CD8-positive, alpha-beta memory T cell (primary cell): Measurements from ENCODE around the gene CHFR. TPM values are rescaled to one million over a fixed set of nuclear protein-coding genes. Genes with fewer than 3 reads are reported as not detected.
A peak's percentile ranks its signal among the peaks of the same experiment; 100 is the strongest.
"Not testable (repeated sequence)": the region's sequence is repeated elsewhere in the genome, so short reads cannot be mapped to it uniquely, and the experiment has no call there.

Experiments
- CTCF ChIA-PET: fragments of 350-600 bp; sonication (Branson Sonifier 250); formaldehyde crosslinking; loops from one replicate; lab custom pipeline; 2021; ENCODE audit warnings: antibody characterized with exemption; lab: Charles Lee
- POLR2A ChIA-PET: fragments of 350-600 bp; sonication (Branson Sonifier 250); formaldehyde crosslinking; loops from one replicate; lab custom pipeline; 2021; ENCODE audit warnings: antibody characterized with exemption; lab: Charles Lee
- DNase-seq, 5 donors: peaks; one replicate each; pipeline versions ENCODE4 v3.0.0 to v3.0.0-alpha.2; 2020 to 2022; ENCODE audit warnings: mixed read lengths in 1 of 5
- H3K27ac ChIP-seq: one replicate; pipeline ENCODE4 v1.7.0; 2013; ENCODE audit warnings: low read depth, mild to moderate bottlenecking, low read length, moderate library complexity
- H3K27me3 ChIP-seq: 2 replicates; pipeline ENCODE4 v1.7.0; 2013; ENCODE audit warnings: low read length, mild to moderate bottlenecking; ENCODE audit not compliant: insufficient read depth, poor library complexity, severe bottlenecking
- H3K36me3 ChIP-seq: 2 replicates; pipeline ENCODE4 v1.7.0; 2013; ENCODE audit warnings: mild to moderate bottlenecking, low read length, moderate library complexity; ENCODE audit not compliant: insufficient read depth
- H3K4me1 ChIP-seq: 2 replicates; pipeline ENCODE4 v1.7.0; 2013; ENCODE audit warnings: mild to moderate bottlenecking, low read length, moderate library complexity; ENCODE audit not compliant: insufficient read depth
- H3K4me3 ChIP-seq: 2 replicates; pipeline ENCODE4 v1.7.0; 2013; ENCODE audit warnings: mild to moderate bottlenecking, low read length
- H3K9me3 ChIP-seq: 2 replicates; pipeline ENCODE4 v1.7.0; 2013; ENCODE audit warnings: mild to moderate bottlenecking, low read length
- H3K27ac Mint-ChIP-seq, 8 donors: one replicate each; pipeline ENCODE4 v1.8.0; 2020 to 2021; ENCODE audit warnings: mixed read lengths in 8 of 8, mild to moderate bottlenecking in 6 of 8, inconsistent platforms in 3 of 8, moderate library complexity in 3 of 8
- H3K27me3 Mint-ChIP-seq, 2 donors: one replicate each; pipeline ENCODE4 v1.8.0; 2020 to 2021; ENCODE audit warnings: mixed read lengths in 2 of 2, mild to moderate bottlenecking in 1 of 2, moderate library complexity in 1 of 2
- H3K36me3 Mint-ChIP-seq, 3 donors: one replicate each; pipeline ENCODE4 v1.8.0; 2020 to 2021; ENCODE audit warnings: mixed read lengths in 3 of 3, inconsistent platforms in 1 of 3, mild to moderate bottlenecking in 1 of 3
- H3K4me1 Mint-ChIP-seq, 3 donors: one replicate each; pipeline ENCODE4 v1.8.0; 2020 to 2021; ENCODE audit warnings: mixed read lengths in 3 of 3, inconsistent platforms in 1 of 3, mild to moderate bottlenecking in 1 of 3
- H3K4me3 Mint-ChIP-seq, 7 donors: one replicate each; pipeline ENCODE4 v1.8.0; 2020 to 2021; ENCODE audit warnings: mixed read lengths in 7 of 7, mild to moderate bottlenecking in 6 of 7, moderate library complexity in 4 of 7, inconsistent platforms in 2 of 7
- H3K9me3 Mint-ChIP-seq, 5 donors: one replicate each; pipeline ENCODE4 v1.8.0; 2020 to 2022; ENCODE audit warnings: mixed read lengths in 5 of 5, mild to moderate bottlenecking in 3 of 5, moderate library complexity in 2 of 5, inconsistent platforms in 1 of 5
- polyA plus RNA-seq: library from polyadenylated mRNA; unstranded; fragments of 300-500 nt; fragmentation: Illumina TruSeq; gene quantifications from one replicate; pipeline ENCODE4 v1.2.3, GENCODE V29; 2021
- total RNA-seq, 2 experiments: library from RNA; stranded (reverse); gene quantifications; one replicate each; pipeline ENCODE4 v1.2.3, GENCODE V29; 2021

The CHFR gene
- 10 to 100 TPM; 55.9 to 57.7 TPM for total RNA-seq
- 35.0 TPM for polyA plus RNA-seq

DNA sequence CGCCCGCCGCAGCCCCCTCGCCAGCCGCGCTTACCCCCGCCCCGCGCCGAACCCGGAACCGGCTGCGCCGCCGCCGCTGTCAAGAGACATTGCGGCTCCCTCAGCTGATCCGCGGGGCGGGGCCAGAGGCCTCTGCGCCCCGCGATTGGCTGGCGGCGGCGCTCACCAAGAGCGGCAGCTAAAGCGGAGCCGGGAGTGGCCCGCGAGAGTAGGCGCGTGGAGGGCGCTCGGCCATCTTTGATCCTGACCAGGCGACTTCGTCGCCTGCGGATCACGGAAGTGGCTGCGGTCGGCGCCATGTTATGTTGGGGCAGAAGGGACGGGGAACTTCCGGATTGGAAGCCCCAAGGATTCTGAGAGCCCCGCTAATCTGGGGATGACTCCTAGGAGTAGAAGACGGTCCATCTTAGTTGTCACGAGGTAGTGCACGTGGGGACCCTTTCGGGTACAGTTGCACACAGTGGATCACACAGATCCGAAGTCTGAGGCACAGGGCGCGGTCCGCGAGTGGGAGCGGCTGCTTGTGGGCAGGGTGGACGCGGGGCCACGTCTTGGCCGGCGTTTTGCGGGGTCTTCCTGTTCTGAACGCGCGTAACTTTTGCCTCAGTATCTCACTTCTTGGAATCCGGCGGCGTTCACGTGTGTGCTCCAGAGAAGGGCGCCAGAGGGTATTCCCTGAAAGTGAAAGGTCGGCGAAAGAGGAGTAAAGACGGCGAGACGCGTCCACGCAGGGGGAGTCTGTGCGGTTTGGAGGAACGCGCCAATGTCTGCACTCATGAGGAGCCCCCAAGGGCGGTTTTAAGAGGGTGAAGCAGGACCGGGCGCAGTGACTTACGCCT, at the start of gene CHFR:
Gene CHFR (minus strand): TSS at position 93 of the 839 bp plus-strand sequence. CDS start 277 bp downstream, outside the sequence.
- Histone ChIP-seq H3K9me3 (no peaks in the 10 kb centered on the region), H3K27me3 (no peaks in the 10 kb centered on the region), H3K27ac (peak within 1 kb of the TSS; percentile 98), H3K4me3 (peak within 1 kb of the TSS; percentile 99), H3K36me3 (no peaks in the 10 kb centered on the region), H3K4me1 (peaks cover 16% of the 10 kb centered on the region)
- H3K36me3 Mint-ChIP-seq, result peaks cover 0 to 29% (median 5%) of the 10 kb centered on the region in 3 donors
- peaks cover 0 to 5% (median 0%) of the 10 kb centered on the region in 5 donors for H3K9me3 Mint-ChIP-seq
- peak within 1 kb of the TSS; percentile 99 to 100 (median 99) for H3K4me3 Mint-ChIP-seq
- CTCF ChIA-PET, result interaction anchor here (0.7 kb wide), 1 partner anchor 17 kb away, joined by 6 read pairs; no protein-coding TSS in a partner anchor
- H3K4me1 Mint-ChIP-seq, result peaks cover 31 to 44% (median 37%) of the 10 kb centered on the region in 3 donors
- DNase-seq, result peak; percentile 93 to 98 (median 95)
- POLR2A ChIA-PET, result interaction anchor here (0.6 to 1.1 kb wide), 7 partner anchors 14 to 242 kb away, joined by 3 to 11 read pairs (median 4); partner anchors contain the start of genes GOLGA3, ZNF10 and ZNF891
- H3K27me3 Mint-ChIP-seq, result no peaks in the 10 kb centered on the region
- peak within 1 kb of the TSS; percentile 100 for H3K27ac Mint-ChIP-seq

- not testable (repeated sequence) for H3K4me1 ChIP-seq
Measured at GRCh38 chr12:132936921-132937320, 49.5 kb upstream of the CHFR start.

DNA sequence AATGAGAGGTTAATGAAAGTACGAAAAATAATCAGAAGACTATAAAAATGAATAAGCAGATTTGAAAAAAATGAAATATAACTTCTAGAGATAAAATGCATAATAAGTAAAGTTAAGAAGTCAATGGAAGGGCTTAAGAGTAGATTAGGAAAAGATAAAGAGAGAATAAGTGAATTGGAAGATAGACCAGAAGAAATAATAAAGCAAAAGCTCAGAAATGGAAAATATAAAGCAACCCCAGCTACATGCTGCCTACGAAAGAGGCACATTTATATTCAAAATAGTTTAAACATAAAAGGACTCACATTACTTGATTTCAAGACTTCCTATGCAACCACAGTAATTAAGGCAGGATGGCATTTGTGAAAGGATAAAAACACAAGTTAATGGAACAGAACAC, 48.8 kb upstream of the CHFR start:
- Mint-ChIP-seq H3K36me3 (peaks cover 18 to 58% (median 41%) of the 10 kb centered on the region in 3 donors), H3K27ac (no peak overlapping the region), H3K4me1 (no peaks in the 10 kb centered on the region), H3K27me3 (no peaks in the 10 kb centered on the region), H3K9me3 (peaks cover 30 to 74% (median 67%) of the 10 kb centered on the region in 5 donors), H3K4me3 (no peak overlapping the region)
- H3K4me1 ChIP-seq, result no peaks in the 10 kb centered on the region
- H3K36me3 ChIP-seq, result no peaks in the 10 kb centered on the region
- H3K9me3 ChIP-seq, result peaks cover 18% of the 10 kb centered on the region
- no peak overlapping the region for H3K27ac ChIP-seq
- ChIA-PET CTCF (no interaction called here), POLR2A (no interaction called here)
- no peak overlapping the region for H3K4me3 ChIP-seq
- DNase-seq, result no peak
- no peaks in the 10 kb centered on the region for H3K27me3 ChIP-seq

More at GRCh38 chr12:132936921-132937320, 49.5 kb upstream of the CHFR start:
- H3K27ac Mint-ChIP-seq, H3K4me3 Mint-ChIP-seq, H3K27me3 Mint-ChIP-seq, H3K27me3 ChIP-seq, H3K36me3 ChIP-seq, CTCF ChIA-PET, H3K4me1 Mint-ChIP-seq, H3K4me3 ChIP-seq, POLR2A ChIA-PET, H3K27ac ChIP-seq, DNase-seq: not testable (repeated sequence)
- Mint-ChIP-seq H3K36me3 (peaks cover 17 to 57% (median 42%) of the 10 kb centered on the region in 3 donors), H3K9me3 (peaks cover 29 to 73% (median 65%) of the 10 kb centered on the region in 5 donors)
- H3K9me3 ChIP-seq, result peaks cover 14% of the 10 kb centered on the region

GRCh38 chr12:132926415-132926833, 39.0 kb upstream of the CHFR start:
- H3K4me1 ChIP-seq, result no peaks in the 10 kb centered on the region
- peaks cover 0 to 1% of the 10 kb centered on the region in 2 donors for H3K27me3 Mint-ChIP-seq
- POLR2A ChIA-PET, result no interaction called here

GRCh38 chr12:132925597-132926414, 38.4 kb upstream of the CHFR start:
- Histone ChIP-seq H3K27me3 (no peaks in the 10 kb centered on the region), H3K4me1 (no peaks in the 10 kb centered on the region), H3K36me3 (peaks cover 8% of the 10 kb centered on the region), H3K27ac (no peak overlapping the region), H3K4me3 (peak overlapping the region; percentile 26), H3K9me3 (peaks cover 71% of the 10 kb centered on the region)
- Mint-ChIP-seq H3K9me3 (peaks cover 67 to 97% (median 93%) of the 10 kb centered on the region in 5 donors), H3K27ac (no peak overlapping the region), H3K36me3 (peaks cover 15 to 83% (median 67%) of the 10 kb centered on the region in 3 donors), H3K27me3 (peaks cover 0 to 1% of the 10 kb centered on the region in 2 donors), H3K4me1 (no peaks in the 10 kb centered on the region), H3K4me3 (no peak overlapping the region)
- ChIA-PET POLR2A (no interaction called here), CTCF (interaction anchor here (1.4 kb wide), 1 partner anchor 21 kb away, joined by 3 read pairs; no protein-coding TSS in a partner anchor)
- DNase-seq, result no peak

More at GRCh38 chr12:132926415-132926833, 39.0 kb upstream of the CHFR start:
- H3K27me3 ChIP-seq, result no peaks in the 10 kb centered on the region
- Mint-ChIP-seq H3K36me3 (peaks cover 18 to 85% (median 69%) of the 10 kb centered on the region in 3 donors), H3K27ac (no peak overlapping the region), H3K4me1 (no peaks in the 10 kb centered on the region), H3K9me3 (peaks cover 67 to 96% (median 93%) of the 10 kb centered on the region in 5 donors), H3K4me3 (no peak overlapping the region)
- H3K27ac ChIP-seq, result no peak overlapping the region
- no peak for DNase-seq
- peaks cover 8% of the 10 kb centered on the region for H3K36me3 ChIP-seq
- peaks cover 73% of the 10 kb centered on the region for H3K9me3 ChIP-seq
- CTCF ChIA-PET, result no interaction called here
- peak overlapping the region; percentile 5 for H3K4me3 ChIP-seq

- Mint-ChIP-seq H3K4me3 (no peak overlapping the region), H3K9me3 (peaks cover 59 to 96% (median 89%) of the 10 kb centered on the region in 5 donors), H3K27ac (no peak overlapping the region), H3K4me1 (no peaks in the 10 kb centered on the region), H3K36me3 (peaks cover 11 to 72% (median 58%) of the 10 kb centered on the region in 3 donors), H3K27me3 (peaks cover 0 to 1% of the 10 kb centered on the region in 2 donors)
- Histone ChIP-seq H3K4me3 (peak overlapping the region; percentile 15), H3K36me3 (peaks cover 8% of the 10 kb centered on the region), H3K4me1 (no peaks in the 10 kb centered on the region), H3K9me3 (peaks cover 66% of the 10 kb centered on the region), H3K27ac (no peak overlapping the region), H3K27me3 (no peaks in the 10 kb centered on the region)
- ChIA-PET POLR2A (no interaction called here), CTCF (interaction anchor here (1.4 kb wide), 1 partner anchor 20 kb away, joined by 3 read pairs; no protein-coding TSS in a partner anchor)
- no peak for DNase-seq
Measured at GRCh38 chr12:132924356-132924755, 37.0 kb upstream of the CHFR start.

DNA sequence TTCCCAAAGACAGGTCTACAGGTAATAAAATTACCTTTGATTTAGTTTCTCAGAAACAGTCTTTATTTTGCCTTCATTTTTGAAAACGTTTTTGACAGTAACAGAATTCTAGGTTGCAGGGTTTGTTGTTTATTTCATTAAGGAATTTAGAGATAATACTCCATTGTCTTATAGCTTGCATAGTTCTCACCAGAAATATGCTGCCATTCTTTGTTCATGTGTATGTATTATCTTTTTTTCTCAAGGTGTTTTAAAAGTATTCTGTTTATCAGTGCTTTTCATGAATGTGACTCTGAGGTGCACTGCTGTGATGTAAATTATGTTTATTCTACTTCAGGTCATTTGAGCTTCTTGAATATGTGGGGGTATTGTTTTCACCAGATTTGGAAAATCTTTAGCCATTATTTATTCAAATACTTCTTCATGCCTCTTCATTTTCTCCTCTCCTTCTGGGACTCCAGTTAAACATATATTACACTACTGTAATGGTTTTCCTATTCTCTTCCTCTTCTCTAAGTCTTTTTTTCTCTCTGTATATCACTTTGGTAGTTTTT, 36.0 kb upstream of the CHFR start:
- POLR2A ChIA-PET, result no interaction called here
- DNase-seq, result no peak
- Mint-ChIP-seq H3K9me3 (peaks cover 59 to 94% (median 87%) of the 10 kb centered on the region in 5 donors), H3K27ac (peak overlapping the region in 1 of 8 donors; percentile 89), H3K27me3 (peaks cover 0 to 1% of the 10 kb centered on the region in 2 donors), H3K36me3 (peaks cover 7 to 63% (median 52%) of the 10 kb centered on the region in 3 donors), H3K4me3 (no peak overlapping the region), H3K4me1 (no peaks in the 10 kb centered on the region)
- H3K27ac ChIP-seq, result no peak overlapping the region
- H3K9me3 ChIP-seq, result peaks cover 69% of the 10 kb centered on the region
- H3K36me3 ChIP-seq, result peaks cover 8% of the 10 kb centered on the region
- H3K4me3 ChIP-seq, result no peak overlapping the region
- CTCF ChIA-PET, result no interaction called here
- H3K4me1 ChIP-seq, result no peaks in the 10 kb centered on the region
- H3K27me3 ChIP-seq, result no peaks in the 10 kb centered on the region
